ENCODE measurements around the gene ANKRD24. TPM values are rescaled to one million over a fixed set of nuclear protein-coding genes. Genes with fewer than 3 reads are reported as not detected.
A peak's percentile ranks its signal among the peaks of the same experiment; 100 is the strongest.
"Not testable (repeated sequence)": the region's sequence is repeated elsewhere in the genome, so short reads cannot be mapped to it uniquely, and the experiment has no call there.

Gene ANKRD24
- total and polyA plus RNA-seq, 5 experiments from 2014 or later, result 0.36 to 2.2 (median 1.2) TPM; not detected in 1

DNA sequence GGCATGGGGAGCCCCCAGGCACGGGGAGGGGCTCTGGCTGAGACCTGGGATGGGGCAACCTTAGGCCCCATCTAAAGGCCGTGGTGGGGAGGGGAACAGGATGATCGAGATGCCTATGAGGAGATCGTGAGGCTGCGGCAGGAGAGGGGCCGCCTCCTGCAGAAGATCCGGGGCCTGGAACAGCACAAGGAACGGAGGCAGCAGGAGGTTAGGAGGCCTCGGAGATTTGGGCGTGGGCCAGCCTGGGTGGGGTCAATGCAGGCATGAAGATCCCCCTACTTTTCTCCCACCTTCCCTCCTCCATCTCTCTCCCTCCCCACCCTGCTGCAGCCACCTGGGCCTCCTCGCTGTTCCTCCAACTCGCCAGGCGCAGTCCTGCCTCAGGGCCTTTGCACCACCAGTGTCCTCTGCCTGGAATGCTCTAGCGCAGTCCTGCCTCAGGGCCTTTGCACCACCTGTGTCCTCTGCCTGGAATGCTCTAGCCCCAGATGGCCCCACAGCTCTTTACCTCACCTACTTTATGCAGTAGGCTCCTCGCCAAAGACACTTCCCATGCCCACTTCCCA, 27.8 kb downstream of the ANKRD24 start:
- Mint-ChIP-seq H3K4me1 (peaks cover 0 to 6% (median 0%) of the 10 kb centered on the region in 4 donors), H3K27me3 (peaks cover 0 to 4% (median 0%) of the 10 kb centered on the region in 5 donors), H3K27ac (no peak overlapping the region), H3K9me3 (peaks cover 0 to 2% (median 0%) of the 10 kb centered on the region in 9 donors), H3K4me3 (no peak overlapping the region), H3K36me3 (no peaks in the 10 kb centered on the region)
- ATAC-seq, result no peak
- no peak for DNase-seq
- POLR2A ChIA-PET, result no interaction called here

DNA sequence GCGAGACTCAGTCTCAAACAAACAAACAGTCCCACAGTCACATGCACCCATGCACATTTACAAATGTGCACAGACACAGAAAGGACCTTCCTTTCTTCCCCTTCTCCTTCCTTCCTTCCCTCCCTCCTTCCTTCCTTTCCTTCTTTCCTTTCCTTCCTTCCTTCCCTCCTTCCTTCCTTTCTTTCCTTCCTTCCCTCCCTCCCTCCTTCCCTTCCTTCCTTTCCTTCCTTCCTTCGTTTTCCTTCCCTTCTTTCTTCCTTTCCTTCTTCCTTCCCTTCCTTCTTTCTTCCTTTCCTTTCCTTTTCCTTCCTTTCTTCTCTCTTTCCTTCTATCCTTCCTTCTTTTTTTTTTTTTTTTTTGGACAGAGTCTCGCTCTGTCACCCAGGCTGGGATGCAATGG, 30.6 kb downstream of the ANKRD24 start:
- Mint-ChIP-seq H3K36me3 (no peaks in the 10 kb centered on the region), H3K27me3 (no peaks in the 10 kb centered on the region), H3K4me1 (peaks cover 0 to 6% (median 0%) of the 10 kb centered on the region in 4 donors), H3K27ac (no peak overlapping the region), H3K4me3 (no peak overlapping the region), H3K9me3 (peaks cover 0 to 2% (median 0%) of the 10 kb centered on the region in 9 donors)
- DNase-seq (no peak), ATAC-seq (no peak)
- POLR2A ChIA-PET, result interaction anchor here (0.6 kb wide), 1 partner anchor 207 kb away, joined by 5 read pairs; no protein-coding TSS in a partner anchor

- POLR2A ChIA-PET, result no interaction called here
- no peaks in the 10 kb centered on the region for H3K9me3 Mint-ChIP-seq
- peaks cover 0 to 6% (median 0%) of the 10 kb centered on the region in 4 donors for H3K4me1 Mint-ChIP-seq
- no peak for DNase-seq
- H3K27ac Mint-ChIP-seq, result no peak overlapping the region
- no peak for ATAC-seq
- no peak overlapping the region for H3K4me3 Mint-ChIP-seq
- H3K27me3 Mint-ChIP-seq, result no peaks in the 10 kb centered on the region
- H3K36me3 Mint-ChIP-seq, result no peaks in the 10 kb centered on the region
Observed at GRCh38 chr19:4215807-4216206, 33.3 kb downstream of the ANKRD24 start.

DNA sequence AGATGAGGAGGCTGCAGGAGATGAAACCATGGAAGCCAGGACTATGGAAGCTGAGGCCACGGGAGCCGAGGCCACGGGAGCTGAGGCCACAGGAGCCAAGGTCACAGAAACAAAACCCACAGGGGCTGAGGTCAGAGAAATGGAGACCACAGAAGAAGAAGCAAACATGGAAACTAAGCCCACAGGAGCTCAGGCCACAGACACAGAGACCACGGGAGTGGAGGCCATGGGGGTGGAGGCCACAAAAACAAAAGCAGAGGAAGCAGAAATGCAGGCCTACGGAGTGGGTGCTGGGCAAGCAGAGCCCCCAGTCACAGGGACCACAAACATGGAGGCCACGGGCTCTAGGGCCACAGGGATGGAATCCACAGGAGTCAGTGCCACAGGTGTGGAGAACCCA, 34.4 kb downstream of the ANKRD24 start:
- Mint-ChIP-seq H3K27me3 (no peaks in the 10 kb centered on the region), H3K27ac (peak overlapping the region in 1 of 10 donors; percentile 34), H3K9me3 (no peaks in the 10 kb centered on the region), H3K4me3 (no peak overlapping the region), H3K4me1 (peaks cover 0 to 6% (median 0%) of the 10 kb centered on the region in 4 donors), H3K36me3 (no peaks in the 10 kb centered on the region)
- ATAC-seq (no peak), DNase-seq (no peak)
- POLR2A ChIA-PET, result no interaction called here

GRCh38 chr19:4217429-4218264, 35.2 kb downstream of the ANKRD24 start:
- ATAC-seq, result no peak
- DNase-seq, result no peak
- Mint-ChIP-seq H3K4me1 (peaks cover 0 to 6% (median 0%) of the 10 kb centered on the region in 4 donors), H3K36me3 (no peaks in the 10 kb centered on the region), H3K27ac (no peak overlapping the region), H3K4me3 (no peak overlapping the region), H3K9me3 (no peaks in the 10 kb centered on the region), H3K27me3 (no peaks in the 10 kb centered on the region)
- POLR2A ChIA-PET, result no interaction called here

DNA sequence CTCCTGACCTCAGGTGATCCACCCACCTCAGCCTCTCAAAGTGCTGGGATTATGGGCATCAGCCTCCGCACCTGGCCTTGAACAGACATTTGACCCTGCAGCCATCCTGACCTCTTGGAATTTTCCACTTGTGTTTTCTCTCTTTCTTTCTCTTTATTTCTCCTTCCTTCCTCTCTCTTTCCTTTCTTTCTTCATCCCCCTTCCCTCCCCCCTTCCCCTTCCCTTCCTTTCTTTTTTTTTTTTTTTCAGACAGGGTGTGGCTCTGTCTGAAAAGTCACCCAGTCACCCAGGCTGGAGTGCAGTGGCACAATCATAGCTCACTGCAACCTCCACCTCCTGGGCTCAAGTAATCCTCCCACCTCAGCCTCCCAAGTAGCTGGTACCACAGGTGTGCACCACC, 36.0 kb downstream of the ANKRD24 start:
- DNase-seq, H3K4me1 Mint-ChIP-seq, H3K27me3 Mint-ChIP-seq, H3K4me3 Mint-ChIP-seq, H3K9me3 Mint-ChIP-seq, ATAC-seq, H3K27ac Mint-ChIP-seq, POLR2A ChIA-PET, H3K36me3 Mint-ChIP-seq: not testable (repeated sequence)

DNA sequence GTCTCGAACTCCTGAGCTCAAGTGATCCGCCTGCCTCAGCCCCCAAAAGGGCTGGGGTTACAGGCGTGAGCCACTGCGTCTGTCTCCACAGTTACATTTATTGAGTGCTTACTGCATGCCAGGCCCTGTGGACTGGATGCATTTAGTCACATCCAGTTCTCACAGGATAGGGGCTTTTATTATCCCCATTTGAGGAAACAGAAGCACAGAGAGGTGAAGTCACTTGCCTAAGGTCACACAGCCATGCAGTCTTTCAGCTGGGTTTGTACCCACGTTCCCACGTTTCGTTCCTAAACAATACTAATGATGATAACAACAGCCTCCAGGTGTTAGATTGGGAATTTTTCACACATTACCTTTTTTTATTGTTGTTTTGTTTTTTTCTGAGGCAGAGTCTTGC, 37.7 kb downstream of the ANKRD24 start:
- no peak for ATAC-seq

DNA sequence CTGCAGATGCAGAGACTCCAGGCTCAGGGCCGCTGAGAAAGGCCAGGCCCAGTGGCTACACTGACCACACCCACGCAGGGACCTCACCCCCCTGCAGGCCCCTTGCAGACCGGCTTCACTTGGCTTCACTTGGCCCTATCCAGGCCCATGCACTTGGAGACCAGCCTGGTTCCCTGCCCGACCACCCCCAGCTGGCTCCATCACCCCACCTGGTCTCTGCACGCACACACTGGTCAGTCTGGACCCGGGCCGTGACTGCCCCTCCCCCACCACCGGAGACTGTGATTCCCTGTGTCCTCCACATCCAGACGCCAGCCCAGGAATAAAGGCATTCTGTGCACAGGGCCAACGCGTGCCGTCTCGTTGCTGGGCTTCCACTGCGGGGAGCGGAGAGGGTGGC, 42.0 kb downstream of the ANKRD24 start:
- H3K4me1 Mint-ChIP-seq, result peaks cover 0 to 2% (median under 1%) of the 10 kb centered on the region in 4 donors
- no peaks in the 10 kb centered on the region for H3K36me3 Mint-ChIP-seq
- no peak overlapping the region for H3K4me3 Mint-ChIP-seq
- no peak for ATAC-seq
- peaks cover 0 to 2% (median under 1%) of the 10 kb centered on the region in 5 donors for H3K27me3 Mint-ChIP-seq
- POLR2A ChIA-PET, result no interaction called here
- H3K27ac Mint-ChIP-seq, result peak overlapping the region in 1 of 10 donors; percentile 29
- H3K9me3 Mint-ChIP-seq, result no peaks in the 10 kb centered on the region
- no peak for DNase-seq

More for the DNA sequence above, 37.7 kb downstream of the ANKRD24 start:
- Mint-ChIP-seq H3K27me3 (no peaks in the 10 kb centered on the region), H3K4me3 (no peak overlapping the region), H3K36me3 (no peaks in the 10 kb centered on the region), H3K27ac (no peak overlapping the region), H3K4me1 (no peaks in the 10 kb centered on the region), H3K9me3 (no peaks in the 10 kb centered on the region)
- no peak for DNase-seq
- POLR2A ChIA-PET, result no interaction called here

DNA sequence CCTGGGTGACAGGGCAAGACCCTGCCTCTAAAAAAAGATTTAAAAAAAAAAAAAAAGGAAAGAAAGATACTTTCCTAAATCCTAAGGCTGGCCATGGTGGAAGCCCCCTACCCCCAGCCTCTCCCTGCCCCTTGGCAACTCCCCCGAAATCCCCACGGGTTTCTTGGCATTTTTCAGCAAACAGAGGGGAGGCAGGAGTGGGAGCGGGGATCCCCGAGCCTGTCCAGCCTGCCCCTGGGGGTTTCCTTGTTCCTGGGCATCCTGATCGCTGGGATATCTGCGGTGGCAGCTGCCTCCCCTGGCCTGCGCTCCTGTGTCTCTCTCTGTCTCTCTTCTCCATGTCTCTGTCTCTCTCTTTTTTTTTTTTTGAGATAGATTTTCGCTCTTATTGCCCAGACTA, 43.4 kb downstream of the ANKRD24 start:
- ATAC-seq, result no peak

GRCh38 chr19:4227771-4228170, 45.3 kb downstream of the ANKRD24 start:
- peaks cover 0 to 3% (median 2%) of the 10 kb centered on the region in 4 donors for H3K4me1 Mint-ChIP-seq
- no peak overlapping the region for H3K27ac Mint-ChIP-seq
- H3K27me3 Mint-ChIP-seq, result peaks cover 0 to 13% (median 5%) of the 10 kb centered on the region in 5 donors
- no peak overlapping the region for H3K4me3 Mint-ChIP-seq
- ATAC-seq (no peak), DNase-seq (no peak)
- POLR2A ChIA-PET, result no interaction called here
- H3K36me3 Mint-ChIP-seq, result no peaks in the 10 kb centered on the region
- H3K9me3 Mint-ChIP-seq, result no peaks in the 10 kb centered on the region

More for the DNA sequence above, 43.4 kb downstream of the ANKRD24 start:
- H3K4me3 Mint-ChIP-seq, result no peak overlapping the region
- POLR2A ChIA-PET, result no interaction called here
- H3K4me1 Mint-ChIP-seq, result peaks cover 0 to 3% (median 2%) of the 10 kb centered on the region in 4 donors
- H3K36me3 Mint-ChIP-seq, result no peaks in the 10 kb centered on the region
- peak overlapping the region in 1 of 10 donors; percentile 48 for H3K27ac Mint-ChIP-seq
- no peaks in the 10 kb centered on the region for H3K9me3 Mint-ChIP-seq
- DNase-seq, result no peak
- peaks cover 0 to 6% (median 2%) of the 10 kb centered on the region in 5 donors for H3K27me3 Mint-ChIP-seq

GRCh38 chr19:4228765-4229178, 46.3 kb downstream of the ANKRD24 start:
- Mint-ChIP-seq H3K27ac (no peak overlapping the region), H3K36me3 (no peaks in the 10 kb centered on the region), H3K9me3 (no peaks in the 10 kb centered on the region), H3K4me1 (peaks cover 0 to 4% (median 3%) of the 10 kb centered on the region in 4 donors), H3K4me3 (no peak overlapping the region), H3K27me3 (peaks cover 5 to 19% (median 8%) of the 10 kb centered on the region in 5 donors)
- POLR2A ChIA-PET, result no interaction called here
- DNase-seq (no peak), ATAC-seq (no peak)

GRCh38 chr19:4229179-4229931, 46.9 kb downstream of the ANKRD24 start, which contains the start of gene EBI3:
TSS of gene EBI3 (plus strand) at chr19:4229523. CDS start at chr19:4229551, 28 bp downstream.
- H3K27ac Mint-ChIP-seq, result peak within 1 kb of the TSS in 1 of 10 donors; percentile 39
- POLR2A ChIA-PET, result interaction anchor here (0.6 kb wide), 1 partner anchor 11 kb away, joined by 4 read pairs; no protein-coding TSS in a partner anchor
- H3K36me3 Mint-ChIP-seq, result no peaks in the 10 kb centered on the region
- peaks cover 0 to 4% (median 3%) of the 10 kb centered on the region in 4 donors for H3K4me1 Mint-ChIP-seq
- no peaks in the 10 kb centered on the region for H3K9me3 Mint-ChIP-seq
- H3K4me3 Mint-ChIP-seq, result peak within 1 kb of the TSS in 1 of 10 donors; percentile 11
- peaks cover 5 to 22% (median 8%) of the 10 kb centered on the region in 5 donors for H3K27me3 Mint-ChIP-seq
- ATAC-seq (peak in 1 of 2 donors; percentile 27), DNase-seq (peak in 2 of 10 donors; percentile 8 to 68)
